Psoas muscle (tissue), 8 donors: ENCODE data around the gene ZNF106. TPM values are rescaled to one million over a fixed set of nuclear protein-coding genes. Genes with fewer than 3 reads are reported as not detected.

Experiments
- ATAC-seq, 4 donors: fragments of 200-7000 bp; cut with Tn5 transposase; one replicate each; pipeline ENCODE4 v1.9.1; 2020; ENCODE audit warnings: moderate library complexity in 3 of 4, mild to moderate bottlenecking in 2 of 4
- DNase-seq, 2 donors: peaks; one replicate each; pipeline ENCODE4 v3.0.0-alpha.2; 2020
- H3K27ac ChIP-seq: fragments of 200-600 bp; one replicate; pipeline ENCODE4 v1.8.0; 2022
- H3K27me3 ChIP-seq, 3 donors: fragments of 200-600 bp in 1 of 3; one replicate each; pipeline versions ENCODE4 v1.6.1 to v1.8.0; 2013 to 2022; ENCODE audit warnings: low read length in 2 of 3, mild to moderate bottlenecking in 2 of 3, moderate library complexity in 1 of 3; ENCODE audit not compliant: insufficient read depth in 3 of 3
- H3K36me3 ChIP-seq, 2 donors: fragments of 200-600 bp in 1 of 2; one replicate each; pipeline versions ENCODE4 v1.6.1 to v1.8.0; 2013 to 2022; ENCODE audit warnings: low read depth in 1 of 2, mild to moderate bottlenecking in 1 of 2, moderate library complexity in 1 of 2; ENCODE audit not compliant: insufficient read depth in 1 of 2
- H3K4me1 ChIP-seq: fragments of 200-600 bp; one replicate; pipeline ENCODE4 v1.8.0; 2022
- H3K4me3 ChIP-seq: fragments of 200-600 bp; one replicate; pipeline ENCODE4 v1.8.0; 2022; ENCODE audit warnings: mild to moderate bottlenecking
- H3K9me3 ChIP-seq: fragments of 200-600 bp; one replicate; pipeline ENCODE4 v1.8.0; 2022
- CTCF ChIP-seq: fragments of 200-600 bp; IDR thresholded peaks from one replicate; pipeline ENCODE4 v1.8.0; 2022; ENCODE audit warnings: antibody characterized with exemption
- WGBS, 3 donors: extraction: QIAGEN DNeasy Blood & Tissue Kit; methylation state at CpG; one replicate each; pipeline versions ENCODE4 v1.1.6 to v1.1.7; 2013; 5-methylcytosine and 5-hydroxymethylcytosine counted together
- intact Hi-C, 2 donors: fragments of 100-400 bp; cut with DNase I; formaldehyde crosslinking; loops; one replicate each; pipeline versions ENCODE4 v1.11.0 to v1.14.2; 2022
- polyA plus RNA-seq, 3 donors: library from polyadenylated mRNA; stranded (reverse); fragments of 200-250 nt; gene quantifications; one replicate each; pipeline ENCODE4 v1.2.3, GENCODE V29; 2013
- total RNA-seq, 4 donors: library from RNA; stranded (reverse); fragmentation: NEBNext Ultra II Directional in 2 of 4; extraction: Animal tissue kit (Norgen Biotek cat#: 25700) in 2 of 4; gene quantifications; one replicate each; pipeline versions ENCODE4 v1.2.1 to v1.2.4, GENCODE V29; 2021 to 2023
- donor health status: healthy with polysubstance abuse.
- donor health status: DM: no; HTN: no; CAD: no; lungs with moderate emphysema.
- donor health status: Bipolar disorder and iron deficiency.
- donor health status: healthy.
- donor health status: DM: yes; HTN: yes; CAD: no.
- donor health status: DM: no; HTN: no; CAD: no.
- donor health status: DM: no; HTN: no; CAD: no.
- donor health status: DM: yes; HTN: yes; CAD: no.

ZNF106 gene
- total and polyA plus RNA-seq, 7 donors = 76.1 to 768 (median 617) TPM

- H3K9me3 ChIP-seq = no peaks in the 10 kb centered on the region
- no peak for TF ChIP-seq CTCF
- ATAC-seq = peak in 1 of 4 donors; percentile 33
- H3K4me1 ChIP-seq = peaks cover 16% of the 10 kb centered on the region
- WGBS, 3 donors = 70 to 76% (median 74%) methylated on average over 4 of the region's 4 CpGs
- no peak overlapping the region for H3K4me3 ChIP-seq
- no peaks in the 10 kb centered on the region for H3K27me3 ChIP-seq
- peak overlapping the region; percentile 9 for H3K27ac ChIP-seq
- peaks cover 3 to 61% of the 10 kb centered on the region in 2 donors for H3K36me3 ChIP-seq
- intact Hi-C loops = no loop called here
- DNase-seq = no peak
These were observed 20.1 kb upstream of the ZNF106 start for GRCh38 chr15:42511007-42511391.

- H3K36me3 ChIP-seq = peaks cover 0 to 55% of the 10 kb centered on the region in 2 donors
- intact Hi-C loops = no loop called here
- H3K9me3 ChIP-seq = no peaks in the 10 kb centered on the region
- no peaks in the 10 kb centered on the region for H3K27me3 ChIP-seq
- peaks cover 16% of the 10 kb centered on the region for H3K4me1 ChIP-seq
- WGBS, 3 donors = 91 to 96% (median 94%) methylated on average over 4 of the region's 4 CpGs
- H3K4me3 ChIP-seq = no peak overlapping the region
- no peak for TF ChIP-seq CTCF
- peak overlapping the region; percentile 9 for H3K27ac ChIP-seq
- ATAC-seq (peak in 1 of 4 donors; percentile 8), DNase-seq (no peak)
These were observed 19.5 kb upstream of the ZNF106 start for GRCh38 chr15:42510258-42511006.

- peaks cover 0 to 48% of the 10 kb centered on the region in 2 donors for H3K36me3 ChIP-seq
- no peak overlapping the region for H3K4me3 ChIP-seq
- no peaks in the 10 kb centered on the region for H3K9me3 ChIP-seq
- TF ChIP-seq CTCF = no peak
- DNase-seq (no peak), ATAC-seq (peak; percentile 27 to 69 (median 41))
- H3K4me1 ChIP-seq = peaks cover 16% of the 10 kb centered on the region
- H3K27ac ChIP-seq = no peak overlapping the region
- WGBS, 3 donors = 25 to 55% (median 42%) methylated on average over 9 of the region's 9 CpGs
- no peaks in the 10 kb centered on the region for H3K27me3 ChIP-seq
- intact Hi-C loops = no loop called here
These were observed 17.3 kb upstream of the ZNF106 start for GRCh38 chr15:42508263-42508690.

- Histone ChIP-seq H3K27ac (no peak overlapping the region), H3K9me3 (no peaks in the 10 kb centered on the region), H3K36me3 (peaks cover 0 to 41% of the 10 kb centered on the region in 2 donors), H3K4me1 (peaks cover 16% of the 10 kb centered on the region), H3K4me3 (no peak overlapping the region), H3K27me3 (no peaks in the 10 kb centered on the region)
- WGBS, 3 donors = 75 to 86% (median 77%) methylated on average over 4 of the region's 4 CpGs
- intact Hi-C loops = no loop called here
- DNase-seq (no peak), ATAC-seq (no peak)
- TF ChIP-seq CTCF = no peak
These were observed 16.6 kb upstream of the ZNF106 start for GRCh38 chr15:42507514-42507913.
